ENCODE results near the gene TSPAN5. TPM values are rescaled to one million over a fixed set of nuclear protein-coding genes. Genes with fewer than 3 reads are reported as not detected.

TSPAN5 gene
- total RNA-seq, 2 donors from 2014 or later, result 19.6 to 22.9 TPM

GRCh38 chr4:98653890-98654867 lies 4.2 kb downstream of the TSPAN5 start:
- ATAC-seq (replicated peaks in 1 of 2) (no peak), DNase-seq (no peak)
- peaks cover 62% of the 10 kb centered on the region for H3K4me1 Mint-ChIP-seq (ENCODE audit: low read depth)
- peaks cover 7 to 8% of the 10 kb centered on the region in 2 donors for H3K36me3 Mint-ChIP-seq (ENCODE audit: insufficient read depth in 2 of 2)
- no peak overlapping the region for H3K27ac Mint-ChIP-seq
- peaks cover 0 to 8% of the 10 kb centered on the region in 2 donors for H3K9me3 Mint-ChIP-seq
- H3K27me3 Mint-ChIP-seq (ENCODE audit: low read depth), result no peaks in the 10 kb centered on the region
- peak overlapping the region in 1 of 2 donors; percentile 42 for H3K4me3 Mint-ChIP-seq

- Mint-ChIP-seq H3K36me3 (ENCODE audit: insufficient read depth in 2 of 2) (peaks cover 7 to 8% of the 10 kb centered on the region in 2 donors), H3K4me1 (ENCODE audit: low read depth) (peaks cover 57% of the 10 kb centered on the region), H3K27ac (no peak overlapping the region), H3K27me3 (ENCODE audit: low read depth) (no peaks in the 10 kb centered on the region), H3K9me3 (peaks cover 0 to 8% of the 10 kb centered on the region in 2 donors), H3K4me3 (no peak overlapping the region)
- ATAC-seq (replicated peaks in 1 of 2), result no peak
- DNase-seq, result no peak
Measured at GRCh38 chr4:98652996-98653395, 5.4 kb downstream of the TSPAN5 start.

GRCh38 chr4:98648602-98649001 lies 9.8 kb downstream of the TSPAN5 start:
- H3K4me1 Mint-ChIP-seq (ENCODE audit: low read depth), result peaks cover 46% of the 10 kb centered on the region
- ATAC-seq (replicated peaks in 1 of 2) (no peak), DNase-seq (no peak)
- no peaks in the 10 kb centered on the region for H3K27me3 Mint-ChIP-seq (ENCODE audit: low read depth)
- no peak overlapping the region for H3K27ac Mint-ChIP-seq
- peaks cover 0 to 8% of the 10 kb centered on the region in 2 donors for H3K9me3 Mint-ChIP-seq
- no peak overlapping the region for H3K4me3 Mint-ChIP-seq
- peaks cover 0 to 5% of the 10 kb centered on the region in 2 donors for H3K36me3 Mint-ChIP-seq (ENCODE audit: insufficient read depth in 2 of 2)

- no peaks in the 10 kb centered on the region for H3K27me3 Mint-ChIP-seq (ENCODE audit: low read depth)
- H3K9me3 Mint-ChIP-seq, result peaks cover 0 to 8% of the 10 kb centered on the region in 2 donors
- peaks cover 0 to 5% of the 10 kb centered on the region in 2 donors for H3K36me3 Mint-ChIP-seq (ENCODE audit: insufficient read depth in 2 of 2)
- H3K27ac Mint-ChIP-seq, result no peak overlapping the region
- no peak overlapping the region for H3K4me3 Mint-ChIP-seq
- H3K4me1 Mint-ChIP-seq (ENCODE audit: low read depth), result peaks cover 53% of the 10 kb centered on the region
- ATAC-seq (replicated peaks in 1 of 2) (no peak), DNase-seq (no peak)
Measured at GRCh38 chr4:98646422-98646821, 12.0 kb downstream of the TSPAN5 start.

- ATAC-seq (replicated peaks in 1 of 2), result no peak
- peaks cover 0 to 5% of the 10 kb centered on the region in 2 donors for H3K36me3 Mint-ChIP-seq (ENCODE audit: insufficient read depth in 2 of 2)
- H3K27ac Mint-ChIP-seq, result no peak overlapping the region
- peaks cover 0 to 6% of the 10 kb centered on the region in 2 donors for H3K9me3 Mint-ChIP-seq
- H3K4me3 Mint-ChIP-seq, result no peak overlapping the region
- H3K4me1 Mint-ChIP-seq (ENCODE audit: low read depth), result peaks cover 55% of the 10 kb centered on the region
- DNase-seq, result no peak
- H3K27me3 Mint-ChIP-seq (ENCODE audit: low read depth), result no peaks in the 10 kb centered on the region
Measured at GRCh38 chr4:98645527-98645926, 12.9 kb downstream of the TSPAN5 start.

GRCh38 chr4:98643755-98644154 lies 14.7 kb downstream of the TSPAN5 start:
- Mint-ChIP-seq H3K27ac (peak overlapping the region; percentile 92), H3K27me3 (ENCODE audit: low read depth) (no peaks in the 10 kb centered on the region), H3K4me1 (ENCODE audit: low read depth) (peaks cover 66% of the 10 kb centered on the region), H3K36me3 (ENCODE audit: insufficient read depth in 2 of 2) (peaks cover 0 to 4% of the 10 kb centered on the region in 2 donors), H3K4me3 (peak overlapping the region; percentile 74 to 87), H3K9me3 (no peaks in the 10 kb centered on the region)
- ATAC-seq (replicated peaks in 1 of 2) (no peak), DNase-seq (no peak)

- Mint-ChIP-seq H3K4me1 (ENCODE audit: low read depth) (peaks cover 74% of the 10 kb centered on the region), H3K9me3 (no peaks in the 10 kb centered on the region), H3K4me3 (peak overlapping the region; percentile 34 to 60), H3K36me3 (ENCODE audit: insufficient read depth in 2 of 2) (peaks cover 0 to 4% of the 10 kb centered on the region in 2 donors), H3K27ac (peak overlapping the region; percentile 88), H3K27me3 (ENCODE audit: low read depth) (no peaks in the 10 kb centered on the region)
- DNase-seq (peak in 1 of 2 donors; percentile 42), ATAC-seq (replicated peaks in 1 of 2) (peak; percentile 94)
Measured at GRCh38 chr4:98642991-98643426, 15.4 kb downstream of the TSPAN5 start.

GRCh38 chr4:98641906-98642668 lies 16.3 kb downstream of the TSPAN5 start:
- Mint-ChIP-seq H3K9me3 (no peaks in the 10 kb centered on the region), H3K36me3 (ENCODE audit: insufficient read depth in 2 of 2) (peaks cover 0 to 4% of the 10 kb centered on the region in 2 donors), H3K27me3 (ENCODE audit: low read depth) (no peaks in the 10 kb centered on the region), H3K27ac (no peak overlapping the region), H3K4me1 (ENCODE audit: low read depth) (peaks cover 76% of the 10 kb centered on the region), H3K4me3 (no peak overlapping the region)
- DNase-seq (no peak), ATAC-seq (replicated peaks in 1 of 2) (no peak)

GRCh38 chr4:98641376-98641775 lies 17.0 kb downstream of the TSPAN5 start:
- H3K27ac Mint-ChIP-seq, result no peak overlapping the region
- no peak for ATAC-seq (replicated peaks in 1 of 2)
- H3K27me3 Mint-ChIP-seq (ENCODE audit: low read depth), result no peaks in the 10 kb centered on the region
- H3K36me3 Mint-ChIP-seq (ENCODE audit: insufficient read depth in 2 of 2), result peaks cover 0 to 4% of the 10 kb centered on the region in 2 donors
- H3K9me3 Mint-ChIP-seq, result no peaks in the 10 kb centered on the region
- no peak for DNase-seq
- H3K4me1 Mint-ChIP-seq (ENCODE audit: low read depth), result peaks cover 73% of the 10 kb centered on the region
- H3K4me3 Mint-ChIP-seq, result no peak overlapping the region

GRCh38 chr4:98639523-98639922 lies 18.9 kb downstream of the TSPAN5 start:
- peak; percentile 33 to 52 for ATAC-seq (replicated peaks in 1 of 2)
- H3K27ac Mint-ChIP-seq, result peak overlapping the region; percentile 93
- H3K4me3 Mint-ChIP-seq, result peak overlapping the region; percentile 75 to 91
- H3K9me3 Mint-ChIP-seq, result no peaks in the 10 kb centered on the region
- no peaks in the 10 kb centered on the region for H3K27me3 Mint-ChIP-seq (ENCODE audit: low read depth)
- DNase-seq, result no peak
- peaks cover 60% of the 10 kb centered on the region for H3K4me1 Mint-ChIP-seq (ENCODE audit: low read depth)
- H3K36me3 Mint-ChIP-seq (ENCODE audit: insufficient read depth in 2 of 2), result peaks cover 0 to 4% of the 10 kb centered on the region in 2 donors

- Mint-ChIP-seq H3K9me3 (no peaks in the 10 kb centered on the region), H3K4me3 (peak overlapping the region; percentile 75 to 91), H3K4me1 (ENCODE audit: low read depth) (peaks cover 56% of the 10 kb centered on the region), H3K27ac (peak overlapping the region; percentile 93), H3K27me3 (ENCODE audit: low read depth) (no peaks in the 10 kb centered on the region), H3K36me3 (ENCODE audit: insufficient read depth in 2 of 2) (peaks cover 0 to 4% of the 10 kb centered on the region in 2 donors)
- ATAC-seq (replicated peaks in 1 of 2) (no peak), DNase-seq (no peak)
Measured at GRCh38 chr4:98639108-98639507, 19.3 kb downstream of the TSPAN5 start.

GRCh38 chr4:98638661-98639060 lies 19.8 kb downstream of the TSPAN5 start:
- peak overlapping the region in 1 of 2 donors; percentile 91 for H3K4me3 Mint-ChIP-seq
- ATAC-seq (replicated peaks in 1 of 2) (no peak), DNase-seq (no peak)
- no peaks in the 10 kb centered on the region for H3K27me3 Mint-ChIP-seq (ENCODE audit: low read depth)
- H3K27ac Mint-ChIP-seq, result no peak overlapping the region
- H3K36me3 Mint-ChIP-seq (ENCODE audit: insufficient read depth in 2 of 2), result peaks cover 0 to 5% of the 10 kb centered on the region in 2 donors
- H3K4me1 Mint-ChIP-seq (ENCODE audit: low read depth), result peaks cover 51% of the 10 kb centered on the region
- no peaks in the 10 kb centered on the region for H3K9me3 Mint-ChIP-seq

GRCh38 chr4:98634061-98634460 lies 24.4 kb downstream of the TSPAN5 start:
- Mint-ChIP-seq H3K9me3 (no peaks in the 10 kb centered on the region), H3K4me3 (no peak overlapping the region), H3K4me1 (ENCODE audit: low read depth) (peaks cover 38% of the 10 kb centered on the region), H3K36me3 (ENCODE audit: insufficient read depth in 2 of 2) (peaks cover 0 to 3% of the 10 kb centered on the region in 2 donors), H3K27ac (no peak overlapping the region), H3K27me3 (ENCODE audit: low read depth) (no peaks in the 10 kb centered on the region)
- DNase-seq, result no peak
- no peak for ATAC-seq (replicated peaks in 1 of 2)

Data from activated T-cell treated with anti-CD3 and anti-CD28 coated beads, Interleukin-2, amount 50 U/mL, for 72 hours (primary cell).